HG03097 (cell line): ENCODE data around the gene ENTHD1.
"Not testable (repeated sequence)": the region's sequence is repeated elsewhere in the genome, so short reads cannot be mapped to it uniquely, and the experiment has no call there.

ENCODE experiments used
- ATAC-seq: cut with Tn5 transposase; IDR thresholded peaks from one replicate; pipeline ENCODE4 v1.9.1; 2021; ENCODE audit not compliant: unreplicated experiment, low FRiP score

Gene ENTHD1

DNA sequence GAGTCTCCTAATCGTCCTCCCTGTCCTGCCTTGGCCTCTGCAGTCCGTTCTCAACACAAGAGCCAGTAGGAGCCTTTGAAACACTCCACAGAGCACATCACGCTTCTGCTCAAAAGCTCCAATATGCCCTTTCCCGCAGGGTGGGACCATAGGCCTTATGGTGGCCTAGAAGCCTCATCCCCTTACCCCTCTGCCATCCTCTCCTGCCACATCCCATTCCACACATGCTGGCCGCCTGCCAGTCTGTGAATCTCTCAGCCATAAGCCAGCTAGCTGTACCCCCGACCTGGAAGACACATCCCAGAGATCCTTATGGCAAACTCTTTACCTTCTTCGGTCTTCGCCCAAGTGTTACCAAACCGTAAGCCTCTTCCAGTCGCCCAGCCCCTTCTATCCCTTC is 157.8 kb downstream of the ENTHD1 start:
- ATAC-seq, result no peak

DNA sequence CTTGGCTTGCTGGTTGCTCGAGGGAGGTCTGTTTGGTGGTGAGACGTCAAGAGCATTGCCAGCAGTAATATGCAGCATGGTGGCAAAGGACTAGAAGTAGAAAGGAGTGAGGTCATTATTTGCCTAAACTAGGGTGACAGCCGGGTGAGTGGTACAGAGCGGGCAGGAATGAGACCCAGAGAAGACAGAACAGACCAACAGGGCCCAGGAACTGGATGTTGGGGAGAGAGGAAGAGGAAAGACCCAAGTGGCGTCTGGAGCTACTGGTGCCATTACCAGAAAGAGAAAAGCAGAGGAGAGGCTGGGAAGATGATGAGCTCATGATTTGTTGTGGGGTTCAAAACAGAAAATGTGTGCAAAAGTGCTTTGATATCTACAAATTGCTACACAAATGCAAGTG is 158.7 kb downstream of the ENTHD1 start:
- ATAC-seq, result no peak

DNA sequence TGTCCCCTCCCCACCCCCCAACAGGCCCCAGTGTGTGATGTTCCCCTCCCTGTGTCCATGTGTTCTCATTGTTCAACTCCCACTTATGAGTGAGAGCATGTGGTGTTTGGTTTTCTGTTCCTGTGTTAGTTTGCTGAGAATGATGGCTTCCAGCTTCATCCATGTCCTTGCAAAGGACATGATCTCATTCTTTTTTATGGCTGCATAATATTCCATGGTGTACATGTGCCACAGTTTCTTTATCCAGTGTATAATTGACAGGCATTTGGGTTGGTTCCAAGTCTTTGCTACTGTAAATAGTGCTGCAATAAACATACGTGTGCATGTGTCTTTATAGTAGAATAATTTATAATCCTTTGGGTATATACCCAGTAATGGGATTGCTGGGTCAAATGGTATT is 159.5 kb downstream of the ENTHD1 start:
- ATAC-seq, result not testable (repeated sequence)

DNA sequence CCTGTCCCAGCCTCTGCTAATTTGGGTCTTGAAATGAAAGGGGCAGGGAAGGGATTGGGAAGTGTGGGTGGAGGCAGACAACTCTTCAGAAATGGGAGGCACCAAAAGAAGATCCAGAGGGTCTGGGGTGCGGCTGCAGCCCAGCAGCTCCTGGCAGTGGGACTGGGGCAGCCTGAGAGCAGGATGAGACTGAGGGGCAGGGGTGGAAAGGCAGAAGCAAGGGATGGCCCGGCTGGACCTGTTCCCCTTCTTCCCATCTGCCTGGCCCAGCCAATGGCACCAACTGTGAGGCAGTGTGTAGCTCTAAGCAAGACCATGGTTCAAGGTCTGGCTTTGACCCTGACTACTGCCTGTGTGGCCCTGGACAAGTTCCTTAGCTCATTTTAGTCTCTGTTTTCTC is 160.4 kb downstream of the ENTHD1 start:
- ATAC-seq, result no peak

DNA sequence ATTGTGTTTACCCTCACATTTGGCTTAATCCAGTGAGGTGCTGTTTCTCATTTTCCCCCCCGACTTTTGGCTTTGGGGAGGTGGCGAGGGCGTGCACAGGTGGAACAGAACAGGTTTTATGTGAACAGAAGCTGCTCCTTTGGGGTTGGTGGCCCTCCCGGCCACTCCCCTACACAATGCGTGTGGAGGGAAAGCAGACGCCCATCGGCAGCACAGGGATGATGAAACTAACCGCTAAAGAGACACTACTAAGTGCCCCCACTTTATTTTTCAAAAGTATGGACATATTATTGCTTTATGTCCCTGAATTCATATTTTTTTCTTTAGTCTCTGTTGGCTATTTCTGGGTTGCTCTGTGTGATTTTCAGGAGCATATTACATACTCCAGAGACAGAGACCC is 160.9 kb downstream of the ENTHD1 start:
- ATAC-seq, result no peak

DNA sequence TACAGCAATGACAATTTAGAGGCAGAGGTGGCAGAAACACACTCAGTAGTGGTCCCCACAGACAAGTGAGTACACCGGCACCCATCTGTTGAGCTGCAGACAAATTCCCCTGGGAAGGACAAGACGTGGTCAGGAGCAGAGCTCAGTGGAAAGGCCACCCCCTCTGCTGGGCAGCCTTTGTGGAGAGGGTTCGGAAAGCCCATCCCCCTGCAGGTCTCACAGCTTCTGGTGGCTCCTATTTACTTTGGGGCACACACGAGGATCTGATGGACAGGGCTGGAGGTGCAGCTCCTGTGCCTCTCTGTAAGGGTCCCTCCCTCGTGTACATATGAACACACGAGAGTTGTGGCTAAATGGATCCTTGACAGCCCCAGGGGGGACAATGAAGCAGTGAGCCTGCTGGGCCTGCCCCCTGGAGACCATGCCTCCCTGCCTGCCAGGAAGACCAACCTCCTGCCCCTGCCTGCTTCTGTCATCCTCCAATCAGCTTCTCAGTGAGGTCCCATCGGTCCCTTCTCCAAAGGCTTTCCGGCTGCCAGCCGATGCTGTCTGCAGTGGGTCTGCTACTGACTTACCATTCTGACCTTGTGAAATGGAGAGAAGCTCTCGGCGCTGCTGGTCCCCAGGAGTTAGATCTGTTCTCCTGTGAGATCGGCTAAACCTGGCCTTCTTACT is 161.5 kb downstream of the ENTHD1 start:
- ATAC-seq, result no peak

DNA sequence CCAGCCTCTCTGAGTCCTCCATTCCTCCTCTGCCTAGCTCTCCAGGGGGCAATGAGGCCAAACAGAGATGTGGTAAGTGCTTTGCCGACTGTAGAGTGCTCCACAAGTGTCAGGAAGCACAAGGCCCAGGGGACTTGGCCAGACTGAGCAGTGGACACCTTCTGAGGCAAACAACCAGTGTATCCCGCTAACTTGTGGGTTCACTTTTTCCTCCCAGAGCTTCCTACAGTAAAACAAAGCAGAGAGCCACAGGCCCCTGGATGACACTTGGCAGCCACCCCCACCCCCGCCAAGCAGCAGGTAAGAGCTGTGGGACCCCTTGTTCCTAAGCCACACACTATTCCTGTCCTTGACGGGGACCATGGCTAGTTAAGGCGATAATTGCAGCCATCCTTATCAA is 162.1 kb downstream of the ENTHD1 start:
- ATAC-seq, result no peak

DNA sequence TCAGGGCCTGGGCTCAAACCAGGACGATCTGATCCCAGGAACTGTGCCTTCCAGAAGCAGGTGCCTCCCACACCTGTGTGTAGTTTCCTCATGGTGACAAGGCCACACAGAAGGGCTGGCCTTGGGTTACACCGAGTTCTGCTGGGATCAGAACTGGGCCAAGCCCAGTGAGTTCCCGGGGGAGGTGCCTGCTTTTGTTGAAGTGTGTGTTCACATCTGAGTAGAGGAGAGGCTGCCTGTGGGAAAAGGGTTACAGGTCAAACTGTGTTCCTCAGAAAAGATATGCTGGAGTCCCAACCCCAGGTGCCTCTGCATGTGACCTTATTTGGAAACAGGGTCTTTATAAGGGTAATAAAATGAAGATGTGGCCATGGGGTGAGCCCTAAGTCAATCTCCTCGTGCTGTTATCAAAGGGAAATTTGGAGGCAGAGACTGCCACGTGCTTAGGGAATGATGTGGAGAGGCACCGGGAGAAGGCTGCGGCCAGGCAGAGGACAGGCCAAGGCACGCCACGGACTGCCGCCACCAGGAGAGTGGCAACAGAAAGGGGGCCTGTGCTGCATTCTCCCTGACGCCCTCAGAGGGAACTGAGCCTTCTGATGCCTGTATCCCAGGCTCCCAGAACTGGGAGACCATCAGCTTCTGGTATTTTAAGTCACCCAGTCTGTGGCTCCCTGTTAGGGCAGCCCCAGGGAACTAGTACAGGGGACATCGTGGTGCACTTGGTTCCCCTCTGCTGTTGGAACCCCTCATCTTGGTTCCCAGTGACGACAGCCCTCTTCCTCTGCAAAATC is 164.2 kb downstream of the ENTHD1 start:
- no peak for ATAC-seq

DNA sequence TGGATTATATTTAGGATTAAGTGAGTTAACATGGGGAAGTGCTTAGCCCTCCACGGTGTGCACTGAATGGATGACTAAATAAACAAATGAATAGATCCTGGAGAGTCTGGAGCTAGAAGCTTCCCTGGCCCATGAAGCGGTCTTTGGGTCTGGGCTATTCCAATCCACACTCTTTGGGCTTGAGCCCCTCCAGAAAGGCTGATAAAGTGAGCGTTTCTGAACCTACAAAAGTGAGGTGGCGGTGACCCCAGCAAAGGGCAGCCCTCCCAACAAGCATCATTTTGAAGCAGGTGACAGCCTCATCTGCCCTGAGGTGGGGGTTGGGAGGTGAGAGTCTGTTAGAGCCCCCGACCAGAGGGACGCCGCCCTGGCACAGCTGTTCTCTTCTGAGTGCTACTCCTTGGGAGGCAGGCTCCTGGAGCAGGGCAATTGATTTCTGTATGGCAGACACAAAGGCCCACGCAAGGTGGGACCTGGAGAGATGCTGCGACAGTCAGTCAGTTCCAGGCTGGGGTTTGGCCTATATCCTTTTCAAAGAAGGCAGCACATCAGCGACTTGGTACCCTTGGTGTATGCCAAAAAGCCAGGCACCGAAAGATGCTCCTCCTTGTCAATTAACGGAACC is 165.2 kb downstream of the ENTHD1 start:
- ATAC-seq, result no peak

DNA sequence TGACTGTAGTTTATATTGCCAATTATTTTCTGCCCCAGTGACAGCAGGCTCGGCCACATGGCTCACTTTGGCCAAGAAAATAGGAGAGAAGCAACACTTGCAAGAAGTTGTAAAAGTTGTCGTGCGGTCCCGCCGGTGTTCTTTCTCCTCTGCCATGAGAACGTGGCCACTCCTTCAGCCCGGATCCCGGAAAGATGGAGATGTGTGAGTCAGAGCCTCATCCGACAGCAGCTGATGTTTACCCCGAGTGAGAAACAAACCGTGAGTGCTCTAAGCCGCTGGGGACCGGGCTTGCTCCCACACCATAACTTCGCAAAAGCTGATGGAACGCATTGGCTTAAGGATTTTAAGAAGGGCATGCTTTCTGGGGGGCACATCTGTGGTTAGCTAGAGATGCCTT is 166.0 kb downstream of the ENTHD1 start:
- ATAC-seq, result no peak

DNA sequence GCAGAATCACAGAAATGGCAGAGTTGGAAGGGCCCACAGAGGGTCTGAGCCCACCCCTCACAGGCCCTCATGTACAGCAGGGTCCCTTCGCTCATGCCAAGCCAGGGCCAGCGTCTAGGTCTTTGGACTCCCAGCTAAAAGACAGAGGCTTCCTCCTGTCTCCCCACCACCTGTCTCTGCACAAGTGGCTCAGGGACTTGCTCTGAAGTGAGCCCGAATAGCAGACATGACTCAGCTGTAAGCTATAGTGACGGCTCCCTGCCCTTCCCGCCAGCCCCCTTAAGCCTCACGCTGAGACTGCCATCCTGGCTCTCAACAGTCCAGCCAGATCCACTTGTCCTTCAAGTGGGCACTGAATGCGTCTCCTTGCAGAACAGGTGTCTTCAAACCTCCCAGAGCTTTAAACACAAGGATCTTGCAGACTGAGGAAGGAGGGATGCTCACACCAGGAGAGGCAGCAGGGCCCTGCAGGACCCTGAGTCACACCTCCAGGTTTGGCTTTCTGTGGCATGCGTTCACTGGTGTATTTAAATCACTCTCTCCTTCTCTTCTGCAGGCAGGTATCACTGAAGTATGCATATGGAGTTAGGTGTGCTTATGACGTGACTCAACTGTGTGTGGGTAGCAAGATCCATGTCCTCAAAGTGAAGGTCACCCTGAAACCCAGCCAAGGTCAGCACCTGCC is 168.1 kb downstream of the ENTHD1 start:
- no peak for ATAC-seq

DNA sequence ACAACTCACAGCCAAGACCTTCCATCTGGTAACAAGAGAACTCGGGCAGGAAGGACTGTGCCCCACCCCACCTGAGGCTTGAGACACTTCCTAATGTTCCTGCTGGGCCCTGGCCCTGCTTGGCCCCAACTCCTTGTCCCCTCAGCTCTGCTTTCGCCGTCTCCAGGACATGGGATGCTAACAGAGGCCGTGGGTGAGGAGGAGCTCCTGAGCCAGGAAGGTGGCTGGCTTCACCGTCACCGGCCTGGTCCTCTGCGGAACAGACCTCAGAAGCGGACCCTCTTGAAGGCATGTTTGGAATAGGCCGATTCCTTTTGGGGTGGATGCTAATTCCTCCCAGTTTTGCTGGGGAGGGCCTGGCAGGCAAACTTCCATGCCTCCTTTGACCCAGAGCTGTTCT is 168.7 kb downstream of the ENTHD1 start:
- ATAC-seq, result no peak

DNA sequence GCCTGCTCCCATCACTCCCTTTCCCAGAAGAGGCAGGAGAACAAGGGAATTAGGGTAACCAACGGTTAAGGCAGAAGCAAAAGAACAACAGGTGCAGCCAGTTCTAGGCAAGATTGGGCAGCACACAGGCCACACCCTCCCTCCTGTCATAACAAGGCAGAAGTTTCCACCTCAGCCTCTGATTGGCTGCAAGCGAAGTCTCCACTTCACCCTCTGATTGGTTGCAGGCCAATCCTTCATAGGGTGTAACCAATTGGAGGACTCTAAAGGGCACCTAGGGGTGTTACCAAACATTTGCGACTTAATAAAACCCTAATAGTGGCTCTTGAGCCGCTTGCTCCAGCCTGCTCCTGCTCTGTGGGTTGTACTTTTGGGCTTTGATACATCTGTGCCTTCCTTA is 169.2 kb downstream of the ENTHD1 start:
- no peak for ATAC-seq

DNA sequence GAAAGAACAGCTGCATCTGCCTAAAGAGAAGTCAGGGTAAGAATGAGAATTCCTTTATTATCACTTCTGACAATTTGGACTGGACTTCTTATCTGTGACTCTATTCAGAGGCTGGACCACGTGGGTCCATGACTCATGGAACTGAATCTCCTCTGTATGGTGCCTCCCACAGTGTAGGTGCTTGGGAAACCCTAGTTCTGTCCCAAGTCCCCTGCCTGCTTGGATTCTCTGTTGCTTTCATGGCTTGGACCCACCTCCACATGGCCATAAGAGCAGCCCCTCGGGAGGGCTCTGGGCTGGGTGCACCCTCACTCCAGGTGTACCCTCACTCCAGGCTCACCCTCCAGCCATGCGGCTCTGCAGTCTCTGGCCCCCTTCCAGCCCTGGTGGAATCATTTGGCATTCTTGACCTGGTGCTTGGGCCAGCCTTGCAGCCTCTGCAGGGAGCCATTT is 169.6 kb downstream of the ENTHD1 start:
- ATAC-seq, result no peak

DNA sequence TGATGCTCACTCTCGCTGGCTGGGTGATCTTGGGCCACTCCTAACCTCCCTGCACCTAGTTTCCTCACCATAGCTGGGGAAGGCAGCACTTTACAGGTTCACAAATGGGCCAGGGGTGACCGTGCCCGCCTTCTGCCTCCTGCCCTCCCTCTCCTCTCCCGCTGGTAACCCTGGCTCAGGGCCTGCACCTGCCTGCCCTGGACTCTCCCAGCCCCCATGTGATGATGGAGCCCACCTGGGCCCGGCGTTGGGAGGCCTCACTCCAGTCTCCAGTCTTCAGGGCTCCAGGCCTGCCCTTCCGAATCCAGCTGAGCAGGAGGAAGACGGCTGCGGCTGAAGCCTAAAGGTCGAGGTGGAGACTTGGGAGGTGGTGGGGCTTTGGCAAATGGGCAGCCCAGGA is 170.1 kb downstream of the ENTHD1 start:
- ATAC-seq, result no peak

DNA sequence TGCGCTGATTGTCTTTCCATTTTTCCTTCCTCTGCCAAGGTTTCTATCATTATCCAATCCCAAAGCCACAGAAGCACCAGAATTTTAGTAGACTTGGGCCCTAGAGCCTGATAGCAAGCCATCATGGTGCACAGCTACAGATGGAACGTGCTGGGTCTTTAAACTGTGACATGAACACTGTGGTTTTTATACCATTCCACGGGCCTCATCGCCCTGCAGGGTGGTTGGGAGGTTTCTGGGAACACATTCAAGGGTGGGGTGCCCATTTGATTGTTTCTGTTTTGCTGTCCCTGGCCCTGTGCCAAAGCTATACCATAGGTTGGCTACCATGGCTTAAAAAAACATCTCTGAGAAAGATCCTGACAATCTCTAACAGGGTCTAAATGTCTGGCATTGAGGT is 171.1 kb downstream of the ENTHD1 start:
- no peak for ATAC-seq

DNA sequence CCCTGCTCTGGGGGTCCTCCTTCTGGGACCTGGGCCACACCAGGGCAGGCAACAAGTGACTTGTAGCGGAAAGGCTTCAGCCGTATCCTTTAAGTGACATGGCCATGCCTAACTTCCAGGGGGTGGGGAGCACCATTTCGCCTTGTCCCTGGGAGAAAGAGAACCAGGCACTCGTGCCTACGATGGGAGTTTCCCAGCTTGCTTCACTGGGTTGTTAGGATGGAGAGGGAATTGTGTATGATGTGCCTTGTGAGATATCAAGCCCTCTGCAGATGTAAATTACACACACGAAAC is 171.6 kb downstream of the ENTHD1 start:
- ATAC-seq, result no peak

DNA sequence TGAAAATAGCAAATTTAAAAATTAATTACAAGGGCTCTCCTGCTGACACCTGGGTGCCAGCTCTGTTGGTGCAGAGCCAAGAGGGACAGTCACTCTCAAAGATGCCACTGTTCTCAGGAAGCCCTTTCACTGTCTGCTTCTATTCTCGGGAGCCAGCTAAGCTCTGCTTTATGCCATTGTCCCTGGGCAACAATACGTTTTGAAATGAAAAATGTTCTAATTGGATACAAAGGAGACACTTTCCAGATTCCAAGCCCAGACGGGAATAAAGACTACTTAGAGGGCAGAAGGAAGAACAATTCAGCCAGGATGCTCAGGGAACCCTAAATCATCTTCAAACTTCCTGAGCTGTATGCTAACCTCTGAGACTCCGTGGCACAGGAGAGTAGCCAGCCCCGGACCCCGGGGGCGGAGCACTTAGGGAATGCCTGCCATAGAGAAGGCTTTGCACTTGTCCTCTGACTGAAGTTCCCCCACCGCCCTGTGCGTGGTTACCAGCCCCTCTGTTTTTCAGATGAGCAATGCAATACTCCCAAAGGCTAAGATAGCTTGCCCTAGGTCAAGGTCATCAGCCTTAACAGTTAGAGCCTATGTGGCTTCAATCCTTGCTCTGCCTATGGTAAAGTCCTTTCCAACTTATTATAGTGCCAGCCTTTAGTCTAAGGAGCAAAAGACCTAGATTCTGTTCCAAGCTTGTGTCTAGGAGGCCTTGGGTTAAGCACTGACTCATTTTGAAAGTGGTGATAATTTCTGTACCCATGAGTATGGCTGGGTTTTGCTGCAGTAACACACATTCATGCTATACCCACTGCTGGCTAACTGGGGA is 172.1 kb downstream of the ENTHD1 start:
- no peak for ATAC-seq

DNA sequence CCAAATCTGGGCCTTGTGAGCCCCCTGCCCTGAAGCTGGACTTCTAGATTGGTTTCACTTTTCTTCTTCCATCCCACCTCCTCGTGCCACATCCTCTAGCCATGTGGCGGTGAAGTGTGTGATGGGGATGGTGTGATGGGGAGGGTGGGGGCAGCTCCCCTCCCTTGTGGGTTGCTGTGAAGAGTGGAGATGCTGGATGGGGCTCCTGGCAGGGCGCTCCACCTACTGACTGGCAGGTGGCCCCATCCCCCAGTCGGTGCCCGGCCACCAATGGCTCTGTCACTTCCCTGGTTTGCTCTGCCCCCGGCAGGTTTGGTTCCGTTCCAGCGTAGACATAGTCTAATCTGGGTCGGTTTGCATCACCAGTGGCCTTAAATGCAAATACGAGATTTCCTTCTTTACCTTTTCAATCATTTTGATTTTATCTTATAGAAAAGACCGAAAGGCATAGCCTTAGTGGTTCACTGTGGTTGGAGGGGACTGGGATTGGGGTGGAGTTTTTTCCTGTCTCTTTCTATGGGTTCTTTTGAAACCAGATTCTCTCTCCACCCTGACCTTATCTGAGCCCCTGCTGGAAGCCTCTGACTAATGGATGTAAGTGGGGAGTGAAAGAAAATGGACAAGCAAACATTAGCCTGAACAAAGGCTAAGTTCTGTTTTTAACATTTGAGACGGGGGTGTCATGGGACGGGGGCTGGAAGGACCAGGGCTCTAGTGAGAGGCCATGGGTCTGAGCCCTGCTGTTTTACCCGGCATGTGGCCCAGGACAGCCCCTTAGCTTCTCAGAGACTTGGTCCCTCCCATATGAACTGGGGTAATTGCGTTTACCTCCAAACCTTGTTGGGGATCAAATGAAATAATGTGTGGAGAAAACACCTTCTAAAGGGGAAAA is 173.8 kb downstream of the ENTHD1 start:
- no peak for ATAC-seq
